ENCODE data around the gene CASZ1. TPM values are rescaled to one million over a fixed set of nuclear protein-coding genes. Genes with fewer than 3 reads are reported as not detected.

The CASZ1 gene
- total and polyA plus RNA-seq, 3 donors from 2014 or later, result 9.4 to 12.3 (median 10.3) TPM

GRCh38 chr1:10716840-10717239, 79.6 kb downstream of the CASZ1 start:
- no peak for DNase-seq
- intact Hi-C loops (cut with DNase I; ENCODE audit: low total_unique reads), result no loop called here
- H3K9me3 ChIP-seq, result no peaks in the 10 kb centered on the region
- no peaks in the 10 kb centered on the region for H3K4me1 ChIP-seq
- WGBS, 2 donors, result 64 to 67% methylated on average over 10 of the region's 10 CpGs
- no peak overlapping the region for H3K4me3 ChIP-seq
- no peaks in the 10 kb centered on the region for H3K27me3 ChIP-seq
- no peaks in the 10 kb centered on the region for H3K36me3 ChIP-seq (ENCODE audit: low read depth, missing control alignments)
- H3K27ac ChIP-seq, result no peak overlapping the region
- TF ChIP-seq CTCF (IDR thresholded peaks at IDR 0.05) (no peak), POLR2A (IDR thresholded peaks at IDR 0.05) (no peak)

- no peak overlapping the region for H3K27ac ChIP-seq
- TF ChIP-seq CTCF (IDR thresholded peaks at IDR 0.05) (no peak), POLR2A (IDR thresholded peaks at IDR 0.05) (no peak)
- H3K4me3 ChIP-seq, result no peak overlapping the region
- H3K4me1 ChIP-seq, result no peaks in the 10 kb centered on the region
- H3K36me3 ChIP-seq (ENCODE audit: low read depth, missing control alignments), result no peaks in the 10 kb centered on the region
- H3K27me3 ChIP-seq, result no peaks in the 10 kb centered on the region
- H3K9me3 ChIP-seq, result no peaks in the 10 kb centered on the region
- DNase-seq, result no peak
- 72 to 75% methylated on average over 20 to 22 of the region's 22 CpGs for WGBS, 2 donors
- intact Hi-C loops (cut with DNase I; ENCODE audit: low total_unique reads), result no loop called here
Observed at GRCh38 chr1:10714337-10715114, 81.9 kb downstream of the CASZ1 start.

GRCh38 chr1:10713614-10714013, 82.8 kb downstream of the CASZ1 start:
- DNase-seq, result no peak
- no peak for TF ChIP-seq CTCF (IDR thresholded peaks at IDR 0.05)
- TF ChIP-seq POLR2A (IDR thresholded peaks at IDR 0.05), result no peak
- no peaks in the 10 kb centered on the region for H3K36me3 ChIP-seq (ENCODE audit: low read depth, missing control alignments)
- no peak overlapping the region for H3K27ac ChIP-seq
- 87 to 88% methylated on average over 7 of the region's 7 CpGs for WGBS, 2 donors
- intact Hi-C loops (cut with DNase I; ENCODE audit: low total_unique reads), result no loop called here
- no peaks in the 10 kb centered on the region for H3K27me3 ChIP-seq
- no peaks in the 10 kb centered on the region for H3K4me1 ChIP-seq
- H3K9me3 ChIP-seq, result no peaks in the 10 kb centered on the region
- no peak overlapping the region for H3K4me3 ChIP-seq

- Histone ChIP-seq H3K27ac (no peak overlapping the region), H3K4me3 (peak overlapping the region in 1 of 2 donors; percentile 3), H3K36me3 (ENCODE audit: low read depth, missing control alignments) (no peaks in the 10 kb centered on the region), H3K9me3 (no peaks in the 10 kb centered on the region), H3K4me1 (no peaks in the 10 kb centered on the region), H3K27me3 (no peaks in the 10 kb centered on the region)
- 39 to 51% methylated on average over 22 to 25 of the region's 25 CpGs for WGBS, 2 donors
- intact Hi-C loops (cut with DNase I; ENCODE audit: low total_unique reads), result no loop called here
- no peak for TF ChIP-seq POLR2A (IDR thresholded peaks at IDR 0.05)
- no peak for TF ChIP-seq CTCF (IDR thresholded peaks at IDR 0.05)
- DNase-seq, result no peak
Observed at GRCh38 chr1:10712568-10713362, 83.7 kb downstream of the CASZ1 start.

Measured in testis (tissue), 3 donors.